ENCODE data around the gene DLX3. TPM values are rescaled to one million over a fixed set of nuclear protein-coding genes. Genes with fewer than 3 reads are reported as not detected.

The DLX3 gene
- total RNA-seq, 3 donors from 2014 or later, result 0.44 to 0.98 TPM; not detected in 1

Other genes with a start within 250 kb of the DLX3 start
- gene FAM117A, start 231.1 kb downstream of the DLX3 start, total RNA-seq, result 10 to 100 TPM in 1 of 3 donors, 1 to 10 TPM in 2; 8.0 to 11.6 (median 9.8) TPM
- gene KAT7, start 206.5 kb downstream of the DLX3 start, total RNA-seq, result 10 to 100 TPM; 37.6 to 57.4 (median 47.2) TPM
- gene TAC4, start 147.2 kb downstream of the DLX3 start, total RNA-seq, result not detected
- gene DLX4, start 26.0 kb downstream of the DLX3 start, total RNA-seq, result under 1 TPM in 1 of 3 donors, not detected in 2; 0.44 TPM
- gene ITGA3, start 60.9 kb upstream of the DLX3 start, total RNA-seq, result 10 to 100 TPM; 10.6 to 67.6 (median 48.5) TPM
- gene PDK2, start 100.1 kb upstream of the DLX3 start, total RNA-seq, result 10 to 100 TPM; 28.2 to 53.4 (median 30.5) TPM
- under 1 TPM in 2 of 3 donors, not detected in 1; 0.16 to 0.98 TPM for gene SAMD14, start 134.9 kb upstream of the DLX3 start, total RNA-seq
- 10 to 100 TPM; 21.8 to 24.9 (median 22.7) TPM for gene PPP1R9B, start 155.5 kb upstream of the DLX3 start, total RNA-seq
- gene SGCA, start 170.8 kb upstream of the DLX3 start, total RNA-seq, result 1 to 10 TPM in 1 of 3 donors, under 1 TPM in 2; 0.33 to 2.6 (median 0.73) TPM
- gene COL1A1, start 206.4 kb upstream of the DLX3 start, total RNA-seq, result 10 to 100 TPM; 23.4 to 67.2 (median 44.5) TPM

Measured in breast epithelium (tissue), 3 donors.